ENCODE data around the gene ONECUT3.
"Not testable (repeated sequence)": the region's sequence is repeated elsewhere in the genome, so short reads cannot be mapped to it uniquely, and the experiment has no call there.

The ONECUT3 gene

DNA sequence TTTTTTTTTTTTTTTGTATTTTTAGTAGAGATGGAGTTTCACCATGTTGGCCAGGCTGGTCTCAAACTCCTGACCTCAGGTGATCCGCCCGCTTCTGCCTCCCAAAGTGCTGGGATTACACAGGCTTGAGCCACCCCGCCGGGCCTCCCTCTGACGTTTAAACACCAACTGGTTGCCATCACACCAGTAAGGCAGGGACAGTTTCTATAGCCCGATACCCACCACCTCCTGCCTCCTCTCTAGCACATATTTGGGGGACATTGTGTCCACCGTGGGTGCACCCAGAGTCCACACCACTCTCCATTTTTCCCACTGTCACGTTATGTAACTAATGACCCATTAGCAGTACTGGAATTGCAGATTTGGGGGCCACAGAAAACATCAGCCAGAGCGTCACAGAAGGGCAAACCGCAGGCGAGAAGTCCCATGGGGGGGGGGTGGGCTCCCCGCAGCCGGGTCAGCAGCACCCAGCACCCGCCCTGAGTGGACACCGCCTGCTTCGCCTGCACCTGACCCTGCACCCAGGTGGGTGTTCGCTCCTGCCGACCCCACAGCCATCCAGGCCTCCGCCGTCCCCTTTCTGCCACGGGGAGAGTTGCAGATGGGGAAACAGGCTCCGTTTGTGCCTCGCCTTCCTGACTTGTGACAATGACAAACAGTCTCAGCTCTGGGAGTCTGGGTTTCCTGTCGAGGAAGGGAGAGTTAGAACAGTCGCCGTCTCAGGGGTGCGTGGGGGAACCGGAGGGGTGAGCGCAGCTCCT is 3.6 kb downstream of the ONECUT3 start:
- no peak for DNase-seq

DNA sequence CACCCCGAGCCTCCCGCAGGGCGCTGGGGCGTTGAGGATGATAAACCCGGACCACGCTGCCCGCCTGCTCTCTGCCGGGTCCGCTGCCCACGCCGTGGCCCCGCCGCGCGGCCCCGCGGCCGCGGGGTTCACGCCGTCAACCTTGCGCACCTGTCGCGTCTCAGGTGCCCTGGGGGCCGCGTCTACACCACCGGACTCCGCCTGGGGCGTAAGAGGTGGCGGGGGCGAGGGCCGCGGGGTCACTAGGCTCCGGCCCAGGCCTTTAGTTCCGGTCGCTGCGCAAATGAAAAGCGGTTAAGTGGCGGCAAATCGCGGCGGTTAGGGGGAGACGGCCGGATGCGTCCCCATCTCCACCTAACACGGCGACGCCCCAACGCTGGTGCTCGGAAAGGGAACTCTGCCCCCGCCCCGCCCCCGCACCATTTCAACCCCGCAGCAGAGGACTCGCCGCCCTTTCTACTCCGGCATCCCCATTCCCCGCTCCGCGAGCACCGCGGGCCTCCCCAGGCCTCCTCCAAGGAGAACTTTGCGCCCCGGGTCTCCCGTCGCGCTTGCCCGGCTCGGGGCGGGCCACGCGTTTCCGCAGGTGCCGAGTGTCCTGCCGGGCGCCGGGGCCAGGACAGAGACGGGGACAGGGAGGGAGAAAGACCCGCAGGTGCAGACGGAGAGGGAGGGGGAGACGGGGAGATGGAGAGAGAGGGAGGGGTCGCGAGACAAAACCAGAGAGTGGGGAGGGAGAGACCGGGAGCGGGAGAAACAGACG is 4.3 kb downstream of the ONECUT3 start:
- no peak for DNase-seq

DNA sequence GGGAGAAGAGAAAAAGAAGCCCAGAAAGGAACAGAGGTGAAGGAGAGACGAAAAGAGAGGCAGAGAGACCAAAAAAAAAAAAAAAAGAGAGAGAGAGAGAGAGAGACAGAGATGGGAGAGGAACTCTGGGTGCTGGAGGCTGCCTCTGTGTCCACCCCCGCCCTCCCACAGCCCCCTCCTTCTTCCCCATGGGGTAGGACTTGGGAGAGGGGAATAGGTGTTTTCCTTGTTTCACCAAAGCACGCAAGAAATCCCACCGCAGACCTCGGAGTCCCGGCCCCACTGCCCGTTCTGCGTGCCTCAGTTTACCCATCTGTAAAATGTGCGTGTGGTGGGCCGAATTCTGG is 4.9 kb downstream of the ONECUT3 start:
- DNase-seq: no peak

DNA sequence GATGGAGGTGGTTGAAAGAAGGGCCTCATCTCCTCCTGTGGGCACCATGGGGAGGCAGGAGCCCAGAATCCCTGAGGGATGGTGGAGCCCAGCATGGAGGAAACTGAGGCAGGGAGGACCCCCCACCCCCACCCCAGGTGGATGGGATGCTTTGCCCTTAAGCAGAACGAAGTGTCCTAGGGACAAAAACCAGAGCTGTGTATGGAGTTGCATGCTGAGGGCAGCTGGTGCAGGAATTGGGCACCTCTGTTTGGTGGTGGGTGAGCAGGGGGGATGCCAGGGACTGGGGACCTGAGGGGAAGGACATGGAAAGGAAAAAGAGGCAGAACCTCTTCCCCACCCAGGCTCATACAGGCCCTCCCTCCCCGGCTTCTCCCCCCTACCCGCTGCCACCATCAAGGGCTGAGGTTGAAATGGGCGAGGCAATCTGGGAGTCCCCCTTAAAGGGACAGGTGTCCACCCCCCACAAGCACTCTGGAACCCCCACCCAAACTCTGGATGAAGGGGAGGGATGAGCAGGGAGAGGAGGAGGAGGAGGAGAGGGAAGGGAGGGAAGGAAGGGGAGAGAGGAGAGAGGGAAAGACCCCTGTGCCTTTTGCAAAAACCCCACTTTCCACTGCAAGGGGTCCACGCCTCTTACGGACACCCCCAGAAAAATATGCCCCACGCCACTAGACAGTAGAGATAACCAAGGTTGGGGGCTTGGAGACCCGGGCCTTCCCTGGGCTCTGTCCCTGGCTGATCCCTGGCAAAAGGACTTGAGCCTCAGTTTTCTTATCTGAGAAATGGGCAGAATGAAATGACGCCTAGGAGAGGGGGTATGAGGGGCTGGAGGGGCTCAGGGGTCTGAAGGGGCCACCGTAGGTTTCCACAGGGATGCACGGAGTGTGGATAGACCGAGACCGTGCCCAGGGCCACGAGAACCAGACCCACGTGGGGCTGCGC is 5.9 kb downstream of the ONECUT3 start:
- no peak for DNase-seq

DNA sequence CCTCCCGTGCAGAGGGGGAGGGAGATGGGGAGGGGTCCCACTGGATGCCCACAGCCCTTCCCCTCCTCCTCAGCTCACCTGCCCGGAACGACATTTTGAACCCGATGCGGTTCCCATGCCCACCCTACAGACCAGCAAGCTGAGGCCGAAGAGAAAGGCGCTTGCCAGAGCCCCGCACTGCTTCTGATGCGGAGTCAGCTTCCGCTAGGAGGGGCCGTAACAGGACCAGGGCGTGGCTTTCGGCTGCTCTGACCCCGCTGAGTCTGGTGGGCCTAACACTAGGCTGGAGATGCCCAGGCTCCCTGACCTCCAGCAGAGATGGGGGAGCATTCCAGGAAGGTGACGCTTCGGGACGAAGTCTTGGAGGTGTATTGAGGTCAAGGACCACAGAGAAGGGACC is 6.7 kb downstream of the ONECUT3 start:
- no peak for DNase-seq

DNA sequence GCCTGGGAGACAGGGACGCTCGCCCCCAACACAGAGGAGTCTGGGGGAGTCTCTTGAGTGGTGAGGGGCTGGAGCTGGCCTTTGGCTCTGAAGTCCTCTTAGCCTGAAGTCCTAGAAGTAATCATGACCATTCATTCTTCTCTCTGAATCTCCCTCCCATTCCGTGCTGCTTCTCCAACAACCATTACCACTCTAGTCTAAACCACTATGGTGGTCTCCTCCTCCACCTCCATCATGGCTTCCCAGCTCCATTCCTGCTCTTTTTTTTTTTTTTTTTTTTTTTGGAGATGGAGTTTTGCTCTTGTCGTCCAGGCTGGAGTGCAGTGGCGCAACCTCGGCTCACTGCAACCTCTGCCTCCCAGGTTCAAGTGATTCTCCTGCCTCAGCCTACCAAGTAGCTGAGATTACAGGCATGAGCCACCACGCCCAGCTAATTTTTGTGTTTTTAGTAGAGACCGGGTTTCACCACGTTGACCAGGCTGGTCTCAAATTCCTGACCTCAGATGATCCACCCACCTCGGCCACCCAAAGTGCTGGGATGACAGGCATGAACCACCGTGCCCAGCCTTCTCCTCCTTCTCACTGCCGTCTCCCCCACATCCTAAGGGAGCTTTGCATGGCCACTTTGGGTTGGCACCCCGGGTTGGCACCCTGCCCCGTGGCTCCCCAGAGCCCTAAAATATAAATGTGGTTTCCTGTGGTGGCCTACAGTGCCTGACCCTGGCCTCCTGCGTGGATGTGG is 7.7 kb downstream of the ONECUT3 start:
- not testable (repeated sequence) for DNase-seq

DNA sequence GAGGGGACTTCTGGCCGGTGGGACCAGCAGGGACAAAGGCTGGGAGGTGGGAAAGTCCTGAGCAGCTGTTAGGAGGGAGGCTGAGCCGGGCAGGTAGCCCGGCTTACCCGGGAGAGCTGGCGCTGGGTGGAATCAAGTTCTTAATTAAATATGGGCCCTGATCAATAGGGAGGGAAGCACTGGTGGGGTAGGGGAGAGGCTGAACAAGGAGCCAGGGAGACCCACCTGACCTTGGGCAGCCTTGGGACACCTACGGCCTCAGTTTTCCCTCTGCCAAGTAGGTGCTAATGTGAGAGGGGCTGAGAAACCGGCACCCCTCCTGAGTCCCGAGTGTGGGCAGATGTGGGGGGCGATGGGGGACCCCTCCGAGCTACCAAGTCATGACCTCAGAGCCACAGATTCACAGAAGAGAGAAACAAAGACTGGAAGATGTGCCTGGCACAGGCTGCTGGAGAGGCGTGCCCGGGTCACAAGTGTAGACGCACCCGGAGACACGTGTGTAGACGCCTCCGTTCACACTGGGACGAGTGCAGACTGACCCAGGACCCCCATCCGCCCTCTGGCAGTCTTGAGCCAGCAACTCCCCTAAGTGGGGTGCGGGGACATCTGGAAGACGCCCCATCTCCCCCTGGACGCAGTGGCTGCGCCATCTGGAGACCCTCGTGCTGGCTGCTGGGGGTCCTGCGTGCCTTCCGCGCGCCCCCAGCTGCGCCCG is 8.4 kb downstream of the ONECUT3 start:
- DNase-seq: no peak

DNA sequence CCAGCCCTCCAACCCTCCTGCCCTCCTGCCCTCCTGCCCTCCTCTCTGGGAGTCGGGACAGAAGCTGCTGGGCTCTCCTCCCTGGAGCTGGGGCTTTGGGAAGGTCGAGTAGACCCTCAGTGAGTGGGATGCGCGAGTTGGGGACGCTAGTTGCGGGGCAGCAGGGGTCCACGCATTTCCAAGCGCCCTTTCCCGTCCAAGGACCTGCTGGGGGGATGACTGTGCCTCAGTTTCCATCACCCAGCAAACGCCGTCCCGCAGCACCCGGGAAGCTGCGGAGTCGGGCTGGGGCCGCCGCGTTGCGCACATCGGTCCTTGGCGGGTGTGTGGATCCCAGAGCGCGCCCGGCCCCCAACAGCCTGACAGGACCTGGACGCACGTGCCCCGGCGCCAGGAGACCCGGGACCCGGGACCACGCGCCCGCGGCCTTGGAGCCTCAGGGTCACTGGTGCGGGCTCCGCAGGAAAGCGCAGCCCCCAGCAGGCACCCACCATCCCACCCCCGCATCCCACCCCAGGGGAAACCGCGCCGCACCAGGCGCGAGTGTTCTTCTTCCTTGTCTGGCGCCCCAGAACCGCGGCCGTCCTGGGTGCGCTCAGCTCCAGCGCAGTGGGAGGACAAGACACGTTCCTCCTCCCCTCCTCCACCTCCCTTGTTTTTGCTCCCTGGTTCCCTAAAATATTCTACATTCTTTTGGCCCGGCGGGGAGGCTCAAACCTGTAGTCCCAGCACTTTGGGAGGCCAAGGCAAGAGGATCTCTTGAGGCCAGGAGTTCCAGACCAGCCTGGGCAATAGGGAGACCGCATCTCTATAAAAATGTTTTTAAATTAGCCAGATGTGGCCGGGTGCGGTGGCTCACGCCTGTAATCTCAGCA is 9.2 kb downstream of the ONECUT3 start:
- no peak for DNase-seq

DNA sequence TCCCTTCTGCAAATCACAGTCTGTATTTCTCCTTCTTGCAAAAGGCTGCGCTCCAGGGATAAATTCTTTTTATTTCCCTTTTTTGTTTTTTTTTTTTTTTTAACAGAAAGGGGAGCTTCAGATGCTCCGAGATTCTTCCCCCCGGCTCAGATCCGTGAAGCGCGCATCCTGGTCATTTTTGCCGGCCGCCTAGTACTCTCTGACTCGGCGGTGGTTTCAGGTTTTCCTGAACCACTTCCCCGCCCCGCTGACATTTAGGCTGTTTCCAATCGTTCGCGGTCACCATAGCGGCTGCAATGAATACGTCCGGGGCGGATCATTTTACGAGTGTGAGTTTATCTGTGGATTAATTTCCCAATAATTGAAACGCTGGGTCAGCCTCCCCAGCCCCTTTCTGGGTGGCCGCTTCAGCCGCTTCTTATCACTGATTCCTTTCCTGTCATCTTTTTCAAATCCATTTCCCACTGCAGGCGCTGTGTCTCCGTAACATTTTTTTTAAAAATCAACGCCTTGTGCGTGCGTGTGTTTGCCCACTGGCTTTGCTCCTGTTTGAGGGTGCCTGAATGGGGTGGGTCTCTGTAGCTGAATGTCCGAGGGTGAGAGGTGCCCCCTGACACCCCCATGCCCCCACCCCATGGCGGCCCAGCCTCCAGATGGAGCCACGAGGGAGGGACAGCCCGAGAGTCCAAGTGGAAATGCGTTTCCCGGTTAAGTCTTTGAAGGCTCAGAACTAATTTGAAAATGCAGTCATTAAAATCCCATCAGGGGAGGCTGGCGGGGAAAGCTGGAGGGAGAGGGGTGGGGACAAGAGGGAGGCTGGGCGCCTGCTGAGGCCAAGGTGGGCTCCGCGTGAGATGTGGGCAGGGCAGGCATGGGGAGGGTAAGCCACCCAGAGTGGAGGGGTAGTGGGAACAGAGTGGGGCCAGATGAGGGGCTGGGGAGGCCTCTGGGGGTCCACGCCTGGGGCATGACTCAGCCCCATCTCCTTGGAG is 10.6 kb downstream of the ONECUT3 start:
- no peak for DNase-seq

DNA sequence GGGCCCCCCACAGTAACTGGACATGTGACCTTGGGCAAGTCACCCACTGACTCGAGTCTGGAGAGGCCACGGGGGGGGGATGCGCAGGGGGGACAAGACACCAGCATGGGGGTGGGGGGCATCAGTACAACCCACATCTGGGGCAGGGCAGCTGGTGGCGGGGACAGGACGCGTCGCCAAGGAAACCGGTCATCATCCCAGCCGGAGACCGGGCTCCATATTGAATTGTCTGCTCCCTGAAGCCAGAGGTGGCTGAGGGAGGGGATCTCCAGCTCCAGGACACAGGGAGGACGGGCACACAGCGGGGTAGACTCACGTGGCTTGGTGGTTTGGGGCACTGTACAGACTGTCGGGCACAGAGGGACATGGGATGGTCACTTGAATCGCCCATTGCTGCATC is 11.4 kb downstream of the ONECUT3 start:
- DNase-seq: no peak

DNA sequence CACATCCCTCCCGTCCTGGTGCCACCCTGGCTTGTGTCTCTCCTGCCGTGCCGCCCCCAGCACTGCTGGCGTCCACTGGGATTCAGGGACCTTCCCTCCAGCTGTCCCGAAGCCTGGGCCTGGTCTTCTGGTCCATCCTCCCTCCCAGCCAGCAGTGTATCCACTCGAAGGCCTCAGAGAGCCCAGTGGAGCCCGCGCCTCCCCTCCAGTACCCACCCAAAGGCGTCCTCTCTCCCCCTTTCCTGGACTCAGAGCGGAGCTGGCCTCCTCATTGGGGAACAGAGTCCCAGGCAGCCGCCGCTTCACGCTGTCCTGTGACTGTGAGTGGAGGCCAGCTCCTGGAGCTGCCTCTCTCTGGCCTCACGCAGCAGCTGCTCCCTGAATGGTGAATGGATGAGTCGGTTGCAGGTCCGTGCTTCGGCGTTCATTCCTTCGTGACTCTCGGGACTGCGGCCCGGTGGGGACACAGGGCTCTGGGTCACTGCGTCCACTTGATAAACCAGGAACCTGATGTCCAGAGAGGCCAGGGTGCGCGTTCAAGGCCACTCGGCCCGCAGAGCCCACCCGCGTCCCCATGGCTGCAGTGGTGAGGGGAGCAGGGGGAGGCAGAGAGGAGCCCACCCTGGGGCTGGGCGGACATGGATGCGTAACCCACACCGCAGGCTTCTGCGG is 12.1 kb downstream of the ONECUT3 start:
- DNase-seq: no peak

DNA sequence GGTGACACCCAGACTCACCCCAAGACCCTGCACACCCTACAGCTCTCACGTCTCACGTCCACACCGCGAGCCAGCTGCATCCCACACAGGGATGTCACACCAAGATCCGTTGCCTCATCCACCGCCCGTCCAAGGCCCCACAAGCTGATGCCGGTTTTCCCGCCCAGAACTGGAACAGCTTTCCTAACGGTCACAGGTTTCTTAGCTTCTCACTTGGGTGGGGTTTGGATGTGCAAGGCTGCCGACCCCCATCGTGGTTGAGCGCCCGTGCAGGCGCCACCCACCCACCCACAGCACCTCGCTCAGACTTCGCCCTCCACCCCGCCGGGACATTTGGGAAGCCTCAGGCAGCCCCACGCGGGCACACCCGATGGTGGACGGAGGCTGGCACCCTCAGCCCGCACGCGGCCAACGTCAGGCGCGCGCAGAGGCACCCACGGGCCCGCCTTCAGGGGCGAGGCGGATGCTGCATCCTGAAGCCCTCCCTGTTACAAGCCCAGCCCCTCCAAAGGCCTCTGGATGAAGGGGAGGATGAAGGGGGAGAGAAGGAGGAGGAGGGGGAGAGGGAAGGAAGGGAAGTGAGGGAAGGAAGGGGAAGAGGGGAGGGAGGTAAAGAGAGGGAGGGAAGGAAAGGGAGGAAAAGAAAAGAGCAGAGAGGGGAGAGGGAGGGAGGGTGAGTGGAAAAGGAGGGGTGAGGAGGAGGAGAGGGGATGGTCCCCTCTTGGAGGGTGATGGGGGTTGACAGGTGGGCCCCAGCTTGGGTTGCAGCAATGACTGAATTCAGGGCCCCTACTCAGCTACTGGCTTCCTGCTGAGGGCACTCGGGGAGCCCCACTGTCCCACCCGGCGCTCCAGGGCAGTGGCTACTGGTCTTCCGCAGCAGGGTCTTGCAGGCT is 12.8 kb downstream of the ONECUT3 start:
- no peak for DNase-seq

DNA sequence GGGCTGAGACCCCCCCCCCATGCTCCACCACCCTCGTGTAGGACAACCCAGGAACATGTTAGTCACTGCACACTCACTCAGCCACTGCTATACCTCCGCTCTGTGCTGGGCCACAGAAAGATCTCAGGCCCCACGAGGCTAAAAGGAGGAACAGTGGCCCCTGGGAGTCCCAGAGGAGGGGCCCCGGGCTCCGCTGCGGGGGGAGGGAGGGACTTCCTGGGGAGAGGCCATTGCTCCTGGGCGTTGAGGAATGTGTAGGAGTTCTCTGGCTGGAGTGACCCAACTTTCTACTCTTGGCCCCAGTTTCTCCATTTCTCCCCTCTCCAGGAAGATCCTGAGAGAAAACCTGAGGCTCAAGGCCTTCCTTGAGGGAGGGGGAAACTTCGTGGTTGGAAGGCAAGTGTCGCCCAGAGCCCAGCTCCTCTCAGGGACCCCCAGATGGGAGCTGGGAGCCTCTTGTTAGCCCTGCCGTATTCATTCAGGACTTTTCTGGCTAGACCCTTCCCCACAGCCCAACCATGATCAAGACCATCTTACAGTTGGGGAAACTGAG is 13.6 kb downstream of the ONECUT3 start:
- no peak for DNase-seq

DNA sequence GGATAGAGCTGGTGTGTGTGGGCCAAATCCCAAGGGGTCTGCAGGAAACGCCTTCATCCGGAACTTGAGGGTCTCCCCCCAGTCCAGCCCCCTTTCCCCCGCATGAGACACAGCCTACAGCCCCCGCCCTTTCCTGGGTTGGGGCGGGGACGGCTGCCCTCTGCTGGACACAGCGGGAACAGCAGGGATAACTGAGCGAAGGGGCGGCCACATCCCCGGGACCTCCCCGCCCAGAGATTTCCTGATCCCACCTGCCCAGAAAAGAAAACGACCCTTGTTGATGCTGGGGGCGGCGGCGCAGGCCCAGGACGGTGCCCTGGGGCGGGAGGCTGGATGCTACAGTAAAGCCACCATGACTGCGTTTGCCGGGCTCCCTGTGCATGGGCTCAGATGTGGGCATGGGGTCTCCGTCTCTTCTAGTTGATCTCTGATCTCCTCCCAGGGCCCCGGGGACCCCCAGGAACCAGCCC is 14.2 kb downstream of the ONECUT3 start:
- DNase-seq: peak; percentile 60

DNA sequence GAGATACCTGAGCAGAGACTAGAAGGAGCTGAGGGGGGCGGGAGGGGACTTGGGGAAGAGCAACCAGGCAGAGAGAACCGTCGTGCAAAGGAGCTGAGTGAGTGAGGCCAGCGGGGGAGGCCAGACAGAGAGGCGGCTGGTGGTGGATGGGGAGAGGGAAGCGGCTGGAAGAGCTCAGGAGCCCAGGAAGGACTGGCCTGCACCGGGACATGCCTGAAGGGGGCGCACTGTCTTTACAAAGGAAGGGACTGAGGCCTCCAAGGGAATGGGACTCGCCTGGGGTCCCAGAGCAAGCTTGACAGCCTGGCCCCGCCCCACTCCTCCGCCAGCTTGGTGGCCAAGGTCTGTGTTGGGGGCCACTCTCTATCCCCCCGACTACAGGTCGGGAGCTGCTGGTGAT is 14.9 kb downstream of the ONECUT3 start:
- DNase-seq: no peak

DNA sequence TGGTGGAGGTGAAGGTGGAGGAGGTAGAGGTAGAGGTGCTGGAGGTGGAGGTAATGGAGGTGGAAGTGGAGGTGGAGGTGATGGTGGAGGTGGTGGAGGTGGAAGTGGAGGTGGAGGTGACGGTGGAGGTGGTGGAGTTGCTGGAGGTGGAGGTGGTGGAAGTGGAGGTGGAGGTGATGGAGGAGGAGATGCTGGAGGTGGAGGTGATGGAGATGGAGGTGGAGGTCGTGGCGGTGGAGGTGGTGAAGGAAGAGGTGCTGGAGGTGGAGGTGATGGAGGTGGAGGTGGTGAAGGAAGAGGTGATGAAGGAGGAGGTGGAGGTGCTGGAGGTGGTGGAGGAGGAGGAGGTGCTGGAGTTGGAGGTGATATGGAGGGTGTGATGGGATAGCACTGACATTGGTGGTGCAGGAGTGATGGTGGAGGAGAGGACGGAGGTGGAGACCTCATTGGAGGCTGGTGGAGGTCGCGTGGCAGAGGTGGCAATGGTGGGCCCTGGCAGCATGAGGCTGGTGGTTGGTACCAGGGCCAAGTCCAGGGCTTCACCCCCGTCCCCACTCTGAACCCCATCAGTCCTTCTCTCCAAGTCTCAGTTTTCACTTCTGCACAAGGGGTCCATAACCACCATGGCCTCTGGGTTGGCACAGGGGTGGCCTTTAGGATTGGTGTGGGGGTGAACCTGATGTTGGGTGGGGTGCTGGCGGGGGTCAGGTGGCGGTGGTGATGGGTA is 15.8 kb downstream of the ONECUT3 start:
- DNase-seq: no peak

DNA sequence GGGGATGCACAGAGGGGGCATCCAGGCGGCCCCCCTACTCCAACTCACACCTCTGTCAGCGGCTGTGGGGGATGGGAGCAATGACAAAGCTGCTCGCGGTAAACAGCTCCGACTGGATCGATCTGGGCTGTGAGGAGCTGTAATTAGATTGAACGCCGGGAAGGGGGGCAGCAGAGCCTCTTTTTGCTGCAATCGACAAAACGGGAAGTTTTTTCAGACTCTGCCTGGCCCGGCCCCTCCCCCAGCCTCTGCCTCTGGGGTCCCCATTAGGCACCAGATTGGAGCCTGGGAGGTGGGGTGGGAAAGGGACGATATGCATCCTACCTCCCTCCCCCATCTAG is 16.3 kb downstream of the ONECUT3 start:
- DNase-seq: no peak

Measured in stimulated activated CD4-positive, alpha-beta T cell treated with anti-CD3 and anti-CD28 coated beads, Interleukin-4, amount 100 ng/mL, for 24 hours (primary cell).